Smooth muscle cell (in vitro differentiated cells): ENCODE measurements around the gene IL6R. TPM values are rescaled to one million over a fixed set of nuclear protein-coding genes. Genes with fewer than 3 reads are reported as not detected.

Source experiments
- DNase-seq: peaks from one replicate; lab custom pipeline; 2025; ENCODE audit not compliant: unreplicated experiment; lab: John Stamatoyannopoulos, UW
- H2AFZ ChIP-seq: fragments of 200-600 bp; sonication (generic); 2 replicates; pipeline ENCODE4 v1.6.0; 2016; ENCODE audit warnings: antibody characterized with exemption, low read depth, mild to moderate bottlenecking
- H3F3A ChIP-seq: fragments of 200-600 bp; sonication (generic); 2 replicates; pipeline ENCODE4 v1.6.0; 2017; ENCODE audit warnings: antibody characterized with exemption, low read depth
- H3K27ac ChIP-seq: fragments of 200-600 bp; sonication (generic); 2 replicates; pipeline ENCODE4 v1.5.1; 2016; ENCODE audit warnings: low read depth, mild to moderate bottlenecking
- H3K27me3 ChIP-seq: fragments of 200-600 bp; sonication (generic); 2 replicates; pipeline ENCODE4 v1.6.1; 2016; ENCODE audit warnings: low read depth, mild to moderate bottlenecking
- H3K36me3 ChIP-seq: fragments of 200-600 bp; sonication (generic); 2 replicates; pipeline ENCODE4 v1.5.1; 2016; ENCODE audit warnings: low read depth
- H3K4me1 ChIP-seq: fragments of 200-600 bp; sonication (generic); 2 replicates; pipeline ENCODE4 v1.5.1; 2016; ENCODE audit warnings: low read depth
- H3K4me2 ChIP-seq: fragments of 200-600 bp; sonication (generic); 2 replicates; pipeline ENCODE4 v1.6.0; 2016; ENCODE audit warnings: mild to moderate bottlenecking
- H3K4me3 ChIP-seq: fragments of 200-600 bp; sonication (generic); 2 replicates; pipeline ENCODE4 v1.5.1; 2016; ENCODE audit warnings: mild to moderate bottlenecking
- H3K79me2 ChIP-seq: fragments of 200-600 bp; sonication (generic); 2 replicates; pipeline ENCODE4 v1.6.0; 2016; ENCODE audit warnings: low read depth, mild to moderate bottlenecking
- H3K9ac ChIP-seq: fragments of 200-600 bp; sonication (generic); 2 replicates; pipeline ENCODE4 v1.6.0; 2016; ENCODE audit warnings: low read depth
- H3K9me3 ChIP-seq: fragments of 200-600 bp; sonication (generic); replicated peaks from 2 replicates; pipeline ENCODE4 v1.5.1; 2016; ENCODE audit warnings: low read depth
- H4K20me1 ChIP-seq: fragments of 200-600 bp; sonication (generic); 2 replicates; pipeline ENCODE4 v1.6.0; 2016; ENCODE audit warnings: low read depth
- CTCF ChIP-seq: fragments of 200-600 bp; sonication (generic); IDR thresholded peaks from 2 replicates; pipeline ENCODE4 v1.5.1; 2017; ENCODE audit warnings: borderline replicate concordance, mild to moderate bottlenecking, antibody characterized with exemption; ENCODE audit not compliant: insufficient read depth, poor library complexity, severe bottlenecking
- WGBS: methylation state at CpG from one replicate; pipeline ENCODE4 v1.1.7; 2016; ENCODE audit warnings: low lambda C conversion rate; 5-methylcytosine and 5-hydroxymethylcytosine counted together
- polyA plus RNA-seq: library from polyadenylated mRNA; unstranded; fragments of >200 nt; fragmentation: Nextera tagmentation; extraction: Ambion mirVana; gene quantifications from 2 replicates; pipeline ENCODE4 v1.2.1, GENCODE V29; 2016
- total RNA-seq: library from RNA; depleted of rRNA; stranded (reverse); fragments of >200 nt; gene quantifications from 2 replicates; pipeline ENCODE4 v1.2.3, GENCODE V29; 2014

Gene IL6R
- total and polyA plus RNA-seq, 2 experiments from 2014 or later: 1.8 to 1.9 TPM

DNA sequence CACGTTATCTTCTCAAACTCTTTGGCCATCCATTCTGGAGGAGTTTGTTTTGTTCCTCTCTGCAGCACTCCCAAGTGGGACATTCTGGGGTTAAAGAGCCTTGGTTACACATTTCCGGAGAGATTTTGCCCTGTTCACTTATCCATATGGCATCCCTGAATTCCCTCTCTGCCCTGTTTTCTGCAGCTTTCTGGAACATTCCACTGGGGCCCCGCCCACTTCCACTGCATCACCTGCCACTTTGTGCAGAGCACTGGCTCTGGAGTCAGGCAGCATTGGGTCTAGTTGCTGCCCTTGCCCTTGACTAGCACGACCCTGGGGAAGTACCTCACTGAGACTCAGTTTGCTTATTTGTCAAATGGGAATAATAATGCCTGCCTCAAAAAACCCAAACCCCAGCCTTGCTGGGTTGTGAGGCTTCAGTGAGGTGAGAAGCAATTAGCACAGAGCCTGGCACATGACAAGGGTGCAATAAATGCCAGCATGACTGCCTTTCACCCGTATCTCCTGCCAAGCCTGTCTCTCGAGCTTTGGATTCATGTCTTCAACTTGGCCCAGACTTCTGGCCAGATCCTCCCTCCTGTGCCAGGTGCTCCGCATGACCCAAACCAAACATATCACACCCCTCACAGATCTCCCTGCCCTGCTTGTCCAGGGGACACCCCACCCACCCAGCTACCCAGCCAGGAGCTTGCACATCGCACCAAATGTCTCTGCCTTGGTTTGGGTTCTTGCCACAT lies 38.3 kb downstream of the IL6R start:
- no peak overlapping the region for H3K4me2 ChIP-seq
- H2AFZ ChIP-seq: no peak overlapping the region
- H3K27ac ChIP-seq: no peak overlapping the region
- peaks cover 9% of the 10 kb centered on the region for H3K4me1 ChIP-seq
- H3K9ac ChIP-seq: no peak overlapping the region
- TF ChIP-seq CTCF: no peak
- no peaks in the 10 kb centered on the region for H4K20me1 ChIP-seq
- H3K9me3 ChIP-seq: no peaks in the 10 kb centered on the region
- peaks cover 18% of the 10 kb centered on the region for H3F3A ChIP-seq
- no peaks in the 10 kb centered on the region for H3K79me2 ChIP-seq
- no peak for DNase-seq
- no peaks in the 10 kb centered on the region for H3K36me3 ChIP-seq
- H3K4me3 ChIP-seq: no peak overlapping the region
- 94% methylated on average over 8 of the region's 8 CpGs for WGBS
- H3K27me3 ChIP-seq: no peaks in the 10 kb centered on the region

DNA sequence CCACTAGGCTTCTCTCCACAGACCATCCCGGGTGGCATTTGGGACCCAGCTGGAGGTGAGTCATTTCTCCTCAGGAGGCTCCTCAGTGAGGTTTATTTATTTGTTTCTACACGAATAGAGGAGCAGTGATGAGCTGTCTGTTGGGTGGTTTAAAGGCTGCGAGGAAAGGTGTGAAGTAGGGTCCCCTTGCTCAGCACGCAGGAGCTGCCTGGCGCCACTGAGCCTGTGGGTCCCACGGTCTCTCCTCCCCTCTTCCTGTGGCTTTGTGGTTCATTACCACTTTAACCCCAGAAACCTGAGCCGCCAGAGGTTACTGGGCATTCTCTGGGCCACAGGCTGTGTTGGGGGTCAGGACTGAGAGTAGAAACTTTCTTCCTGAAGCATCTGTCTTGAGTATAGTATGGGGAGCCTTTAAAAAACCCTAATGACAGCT lies 39.9 kb downstream of the IL6R start:
- H3K9me3 ChIP-seq: no peaks in the 10 kb centered on the region
- no peak overlapping the region for H3K4me3 ChIP-seq
- peaks cover 9% of the 10 kb centered on the region for H3K4me1 ChIP-seq
- no peak for TF ChIP-seq CTCF
- no peaks in the 10 kb centered on the region for H3K27me3 ChIP-seq
- H2AFZ ChIP-seq: no peak overlapping the region
- H3K27ac ChIP-seq: no peak overlapping the region
- H3K79me2 ChIP-seq: no peaks in the 10 kb centered on the region
- 17% methylated on average over 7 of the region's 7 CpGs for WGBS
- DNase-seq: no peak
- peaks cover 20% of the 10 kb centered on the region for H3F3A ChIP-seq
- no peak overlapping the region for H3K4me2 ChIP-seq
- no peaks in the 10 kb centered on the region for H3K36me3 ChIP-seq
- H3K9ac ChIP-seq: no peak overlapping the region
- H4K20me1 ChIP-seq: no peaks in the 10 kb centered on the region

DNA sequence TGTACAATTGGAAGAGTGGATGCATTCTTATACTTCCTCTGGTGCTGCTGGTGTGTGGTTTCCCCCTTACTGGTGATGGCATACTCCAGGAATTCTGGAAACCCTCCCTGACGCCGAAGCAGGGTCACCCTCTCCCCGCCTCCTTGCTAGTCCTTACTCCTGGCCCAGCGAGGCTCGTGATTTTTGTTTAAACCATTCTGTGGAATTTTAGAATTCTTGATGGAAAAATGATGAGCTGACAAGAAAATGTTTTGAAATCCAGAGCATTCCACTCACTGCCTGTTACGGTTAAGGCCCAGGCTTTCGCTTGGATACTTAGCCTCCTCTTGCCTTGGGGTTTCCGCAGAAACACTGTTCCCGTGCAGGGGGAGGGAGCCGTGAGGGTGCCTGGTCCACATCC lies 41.1 kb downstream of the IL6R start:
- DNase-seq: no peak
- Histone ChIP-seq H3K4me1 (peaks cover 9% of the 10 kb centered on the region), H3K4me3 (no peak overlapping the region), H2AFZ (no peak overlapping the region), H3K9ac (no peak overlapping the region), H3K27me3 (no peaks in the 10 kb centered on the region), H3K27ac (peak overlapping the region; percentile 58), H3K9me3 (no peaks in the 10 kb centered on the region), H3K36me3 (no peaks in the 10 kb centered on the region), H3K4me2 (peak overlapping the region; percentile 21), H4K20me1 (no peaks in the 10 kb centered on the region), H3F3A (peaks cover 16% of the 10 kb centered on the region), H3K79me2 (no peaks in the 10 kb centered on the region)
- 17% methylated on average over 10 of the region's 10 CpGs for WGBS
- no peak for TF ChIP-seq CTCF

- no peak overlapping the region for H3K9ac ChIP-seq
- no peaks in the 10 kb centered on the region for H3K79me2 ChIP-seq
- no peak overlapping the region for H3K4me3 ChIP-seq
- no peaks in the 10 kb centered on the region for H4K20me1 ChIP-seq
- H3K36me3 ChIP-seq: no peaks in the 10 kb centered on the region
- no peak for TF ChIP-seq CTCF
- H3K27me3 ChIP-seq: no peaks in the 10 kb centered on the region
- WGBS: 94% methylated on average over 6 of the region's 6 CpGs
- H3F3A ChIP-seq: peaks cover 12% of the 10 kb centered on the region
- no peak overlapping the region for H2AFZ ChIP-seq
- no peaks in the 10 kb centered on the region for H3K9me3 ChIP-seq
- H3K4me2 ChIP-seq: peak overlapping the region; percentile 21
- peak overlapping the region; percentile 58 for H3K27ac ChIP-seq
- peaks cover 9% of the 10 kb centered on the region for H3K4me1 ChIP-seq
- DNase-seq: no peak
Measured at GRCh38 chr1:154446789-154447188, 41.6 kb downstream of the IL6R start.
